SK-N-SH (cell line): ENCODE measurements around the gene PRRG3. TPM values are rescaled to one million over a fixed set of nuclear protein-coding genes. Genes with fewer than 3 reads are reported as not detected.
"Not testable (repeated sequence)": the region's sequence is repeated elsewhere in the genome, so short reads cannot be mapped to it uniquely, and the experiment has no call there.

Source experiments
- CTCF ChIA-PET: fragments of 300-600, 350-600 bp; formaldehyde crosslinking; extraction: SDS; loops from one replicate; lab custom pipeline; 2021; lab: Yijun Ruan, JAX
- POLR2A ChIA-PET: fragments of 350-600 bp; sonication (Branson Sonifier 250); formaldehyde crosslinking; extraction: SDS; loops from one replicate; lab custom pipeline; 2020; ENCODE audit warnings: antibody characterized with exemption, inconsistent platforms; lab: Yijun Ruan, JAX
- DNase-seq: peaks from one replicate; pipeline ENCODE4 v3.0.0; 2012
- H2AFZ ChIP-seq: fragments of 200-600 bp; sonication (generic); 2 replicates; pipeline ENCODE4 v1.8.1; 2016; ENCODE audit warnings: antibody characterized with exemption, mild to moderate bottlenecking, low read depth
- H3F3A ChIP-seq: fragments of 200-600 bp; sonication (generic); replicated peaks from 2 replicates; pipeline ENCODE3; 2016; ENCODE audit warnings: antibody characterized with exemption, mild to moderate bottlenecking; ENCODE audit not compliant: insufficient read depth
- H3K27ac ChIP-seq, 2 experiments: fragments of 200-500 bp in 1 of 2; fragments of 200-600 bp in 1 of 2; sonication (Bioruptor generic) in 1 of 2; sonication (generic), shearing (Covaris generic) in 1 of 2; 2 replicates each; pipeline versions ENCODE4 v1.5.1 to v1.6.1; 2014 to 2016; ENCODE audit warnings: low read depth in 2 of 2, inconsistent platforms in 1 of 2, low read length in 1 of 2, mild to moderate bottlenecking in 1 of 2, mixed read lengths in 1 of 2
- H3K27me3 ChIP-seq: fragments of 200-600 bp; sonication (generic), shearing (Covaris generic); 2 replicates; pipeline ENCODE4 v1.6.1; 2016; ENCODE audit warnings: mixed run types; ENCODE audit not compliant: insufficient read depth
- H3K36me3 ChIP-seq, 2 experiments: fragments of 200-500 bp in 1 of 2; fragments of 200-600 bp in 1 of 2; sonication (Bioruptor generic) in 1 of 2; sonication (generic) in 1 of 2; replicated peaks in 1 of 2; 2 replicates each; pipeline versions ENCODE3 to v1.5.1; 2014 to 2016; ENCODE audit warnings: low read length in 1 of 2, mild to moderate bottlenecking in 1 of 2; ENCODE audit not compliant: insufficient read depth in 2 of 2, control insufficient read depth in 1 of 2
- H3K4me1 ChIP-seq, 2 experiments: fragments of 200-500 bp in 1 of 2; fragments of 200-600 bp in 1 of 2; sonication (Bioruptor generic) in 1 of 2; sonication (generic), shearing (Covaris generic) in 1 of 2; 2 replicates each; pipeline versions ENCODE4 v1.5.1 to v1.6.1; 2014 to 2016; ENCODE audit warnings: low read depth in 1 of 2, low read length in 1 of 2, mixed run types in 1 of 2; ENCODE audit not compliant: insufficient read depth in 2 of 2, control insufficient read depth in 1 of 2
- H3K4me2 ChIP-seq: fragments of 200-600 bp; sonication (generic), shearing (Covaris generic); 2 replicates; pipeline ENCODE4 v1.6.1; 2017; ENCODE audit warnings: mixed run types
- H3K4me3 ChIP-seq, 2 experiments: fragments of 200-500 bp in 1 of 2; fragments of 200-600 bp in 1 of 2; sonication (Bioruptor generic) in 1 of 2; sonication (generic), shearing (Covaris generic) in 1 of 2; 2 replicates each; pipeline versions ENCODE4 v1.5.1 to v1.8.1; 2014 to 2016; ENCODE audit warnings: low read depth in 2 of 2, inconsistent platforms in 1 of 2, low read length in 1 of 2, mild to moderate bottlenecking in 1 of 2, mixed read lengths in 1 of 2, moderate library complexity in 1 of 2
- H3K79me2 ChIP-seq: fragments of 200-600 bp; sonication (generic); 2 replicates; pipeline ENCODE4 v1.8.1; 2017; ENCODE audit warnings: mild to moderate bottlenecking; ENCODE audit not compliant: insufficient read depth
- H3K9ac ChIP-seq: fragments of 200-600 bp; sonication (generic); 2 replicates; pipeline ENCODE4 v1.6.1; 2017; ENCODE audit warnings: mixed run types
- H3K9me2 ChIP-seq: fragments of 200-600 bp; sonication (generic); 2 replicates; pipeline ENCODE4 v1.6.1; 2017; ENCODE audit warnings: mixed run types
- H3K9me3 ChIP-seq: fragments of 200-600 bp; sonication (generic); 2 replicates; pipeline ENCODE4 v1.6.1; 2017; ENCODE audit warnings: mixed run types, mild to moderate bottlenecking, moderate library complexity
- H4K20me1 ChIP-seq: fragments of 200-600 bp; sonication (generic); 2 replicates; pipeline ENCODE4 v1.6.1; 2017; ENCODE audit warnings: mild to moderate bottlenecking, mixed run types; ENCODE audit not compliant: insufficient read depth
- EZH2phosphoT487 ChIP-seq: fragments of 200-600 bp; sonication (generic); IDR thresholded peaks from 2 replicates; pipeline ENCODE4 v1.6.1; 2017; ENCODE audit warnings: low read depth, mixed run types, mild to moderate bottlenecking, antibody characterized with exemption, moderate library complexity, borderline replicate concordance
- FOXM1 ChIP-seq: IDR thresholded peaks from 2 replicates; pipeline ENCODE4 v1.4.0; 2012; ENCODE audit warnings: low read depth, mild to moderate bottlenecking
- GATA2 ChIP-seq: sonication (generic); formaldehyde crosslinking; IDR thresholded peaks from 2 replicates; pipeline ENCODE4 v1.5.0; 2020; ENCODE audit warnings: mild to moderate bottlenecking, missing genetic modification reagents
- IRF3 ChIP-seq: fragments of 150-350 bp; IDR thresholded peaks from 2 replicates; pipeline ENCODE4 v1.6.1; 2016; ENCODE audit warnings: mild to moderate bottlenecking, low read depth, low read length
- JUND ChIP-seq: IDR thresholded peaks from 2 replicates; pipeline ENCODE4 v1.4.0; 2012
- MXI1 ChIP-seq: IDR thresholded peaks from 2 replicates; pipeline ENCODE4 v1.6.1; 2012; ENCODE audit warnings: mild to moderate bottlenecking, low read depth, low read length, improper control_type of control experiment
- NFIC ChIP-seq: IDR thresholded peaks from 2 replicates; pipeline ENCODE4 v1.4.0; 2012; ENCODE audit warnings: borderline replicate concordance
- NRF1 ChIP-seq: IDR thresholded peaks from 2 replicates; pipeline ENCODE4 v1.6.1; 2012; ENCODE audit warnings: low read depth, mild to moderate bottlenecking, low read length
- RAD21 ChIP-seq: IDR thresholded peaks from 2 replicates; pipeline ENCODE4 v1.6.1; 2012; ENCODE audit warnings: mild to moderate bottlenecking, low read length
- RFX5 ChIP-seq: IDR thresholded peaks from 2 replicates; pipeline ENCODE4 v1.6.1; 2012; ENCODE audit warnings: mild to moderate bottlenecking, improper control_type of control experiment, low read length
- SIN3A ChIP-seq: IDR thresholded peaks from 2 replicates; pipeline ENCODE4 v1.6.1; 2012; ENCODE audit warnings: low read depth, mild to moderate bottlenecking, low read length, moderate library complexity, borderline replicate concordance
- TEAD4 ChIP-seq: IDR thresholded peaks from 2 replicates; pipeline ENCODE4 v1.4.0; 2012; ENCODE audit warnings: mild to moderate bottlenecking, borderline replicate concordance; ENCODE audit not compliant: insufficient read depth
- USF1 ChIP-seq: IDR thresholded peaks from 2 replicates; pipeline ENCODE4 v1.4.0; 2012; ENCODE audit warnings: low read depth, borderline replicate concordance
- WGBS: methylation state at CpG from one replicate; pipeline ENCODE4 v1.1.6; 2017; ENCODE audit warnings: low lambda C conversion rate; 5-methylcytosine and 5-hydroxymethylcytosine counted together
- polyA plus RNA-seq, 3 experiments: library from polyadenylated mRNA; depleted of rRNA; stranded (reverse); fragments of >200 nt; gene quantifications; 2 replicates each; pipeline ENCODE4 v1.2.3, GENCODE V29; 2012
- TF ChIP-seq, protein P1 (sequence below): IDR thresholded peaks from 2 replicates; pipeline ENCODE4 v1.4.0; 2012; ENCODE audit warnings: low read depth

PRRG3 gene
- polyA plus RNA-seq, 1 of the 3 experiments (the other 2 are of a cell fraction), result not detected

GRCh38 chrX:151697082-151697481, 1.8 kb downstream of the PRRG3 start:
- H3K27ac ChIP-seq, H4K20me1 ChIP-seq, H3K9me3 ChIP-seq, H3K79me2 ChIP-seq, H3K9ac ChIP-seq, H3K36me3 ChIP-seq, H3K9me2 ChIP-seq, H3K4me1 ChIP-seq, H3F3A ChIP-seq, H3K4me2 ChIP-seq, H3K4me3 ChIP-seq, H2AFZ ChIP-seq, POLR2A ChIA-PET, DNase-seq: not testable (repeated sequence)
- CTCF ChIA-PET, result interaction anchor here (0.7 kb wide), 1 partner anchor 64 kb away, joined by 3 read pairs; no protein-coding TSS in a partner anchor
- WGBS, result 27% methylated on average over 8 of the region's 8 CpGs
- H3K27me3 ChIP-seq, result peaks cover 37% of the 10 kb centered on the region

DNA sequence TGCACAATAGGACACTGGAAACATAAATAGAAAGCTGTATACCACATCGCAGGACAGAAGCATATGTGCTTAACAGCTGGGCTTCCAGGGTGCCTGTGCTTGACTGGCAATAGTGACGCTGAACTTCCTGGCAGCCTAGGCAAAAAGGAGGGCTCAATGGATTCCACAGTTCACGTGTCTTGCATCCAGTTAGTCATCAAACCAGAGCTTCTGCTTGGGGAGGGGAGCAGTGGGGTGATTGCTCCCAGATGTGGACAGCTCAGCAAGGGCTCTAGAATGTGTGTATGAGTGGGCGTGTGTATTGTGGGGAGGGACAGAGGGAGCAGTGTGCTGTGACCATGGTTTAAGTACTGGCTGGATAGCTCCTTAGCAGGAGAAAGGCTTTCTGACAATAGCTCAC, 2.3 kb downstream of the PRRG3 start:
- Histone ChIP-seq H3K9me2 (no peaks in the 10 kb centered on the region), H3K27ac (no peak overlapping the region), H3K36me3 (no peaks in the 10 kb centered on the region), H3K4me3 (no peak overlapping the region), H3K9ac (no peak overlapping the region), H3K9me3 (no peaks in the 10 kb centered on the region), H3K4me2 (no peak overlapping the region), H2AFZ (no peak overlapping the region), H3K4me1 (no peaks in the 10 kb centered on the region), H3F3A (no peaks in the 10 kb centered on the region)
- no peak for DNase-seq
- TF ChIP-seq, protein P1, sequence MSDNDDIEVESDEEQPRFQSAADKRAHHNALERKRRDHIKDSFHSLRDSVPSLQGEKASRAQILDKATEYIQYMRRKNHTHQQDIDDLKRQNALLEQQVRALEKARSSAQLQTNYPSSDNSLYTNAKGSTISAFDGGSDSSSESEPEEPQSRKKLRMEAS, result no peak
- TF ChIP-seq JUND (no peak), NFIC (no peak), FOXM1 (no peak), IRF3 (no peak), USF1 (no peak), TEAD4 (no peak), RFX5 (no peak), EZH2phosphoT487 (no peak), MXI1 (no peak), GATA2 (CRISPR knock-in tag) (no peak), NRF1 (no peak), SIN3A (no peak), RAD21 (no peak)
- TF ChIP-seq, all 33 proteins: peak for 0
- WGBS, result 11% methylated on average over 2 of the region's 4 CpGs
- POLR2A ChIA-PET, result no interaction called here
- Histone ChIP-seq H3K79me2 (no peaks in the 10 kb centered on the region), H3K27me3 (peaks cover 32% of the 10 kb centered on the region), H4K20me1 (no peaks in the 10 kb centered on the region)
- CTCF ChIA-PET, result no interaction called here
